ENCODE results near the gene ZBED4.

Gene ZBED4

GRCh38 chr22:49926916-49927315, 73.3 kb downstream of the ZBED4 start:
- no peak for TF ChIP-seq CTCF (conservative IDR thresholded peaks at IDR 0.05; ENCODE audit: low read depth)
- H3K27ac ChIP-seq: 0 out of 2 replicates have a peak overlapping the region, but pooled peaks have one; percentile 9
- DNase-seq (ENCODE audit: low spot score): no peak
- ChIA-PET CTCF (interaction anchor here (0.8 kb wide), 1 partner anchor 103 kb away, joined by 3 read pairs; no protein-coding TSS in a partner anchor), POLR2A (ENCODE audit: low non-redundant PET) (no interaction called here)

DNA sequence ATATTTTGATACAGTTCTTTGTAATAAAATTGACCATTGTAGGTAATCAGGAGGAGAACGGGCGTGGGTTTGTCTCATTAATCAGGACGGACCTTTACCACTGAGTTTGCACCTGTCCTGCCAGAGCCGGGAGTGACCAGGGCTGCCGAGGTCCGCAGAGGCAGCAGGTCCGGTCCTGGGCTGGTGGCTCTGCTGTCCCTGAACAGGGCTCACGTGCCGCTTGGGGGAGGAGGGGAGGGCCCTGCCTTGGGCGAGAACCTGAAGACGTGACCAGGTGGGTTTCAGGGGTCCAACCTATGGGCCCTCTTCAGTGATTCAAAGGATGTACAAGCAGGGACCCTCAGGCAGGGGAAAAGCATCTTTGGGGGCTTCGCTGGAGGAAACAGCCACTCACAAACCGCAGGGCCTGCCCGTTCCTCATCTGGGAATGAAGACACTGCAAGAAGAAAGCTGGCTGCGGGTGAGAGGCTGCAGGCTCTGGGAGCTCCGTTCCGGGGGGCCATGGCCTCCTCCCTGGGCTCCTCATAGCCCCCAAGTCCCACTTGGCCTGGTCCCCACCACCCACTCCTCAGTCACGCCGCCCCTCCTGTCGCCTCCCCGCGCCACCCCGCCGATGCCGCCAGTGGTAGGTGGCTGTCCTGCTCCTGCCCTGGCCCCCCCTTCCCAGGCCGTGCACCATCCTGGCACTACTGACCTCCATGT, 74.0 kb downstream of the ZBED4 start:
- ChIA-PET POLR2A (ENCODE audit: low non-redundant PET) (no interaction called here), CTCF (no interaction called here)
- no peak for TF ChIP-seq CTCF (conservative IDR thresholded peaks at IDR 0.05; ENCODE audit: low read depth)
- 0 out of 2 replicates have a peak overlapping the region, but pooled peaks have one; percentile 9 for H3K27ac ChIP-seq
- no peak for DNase-seq (ENCODE audit: low spot score)

DNA sequence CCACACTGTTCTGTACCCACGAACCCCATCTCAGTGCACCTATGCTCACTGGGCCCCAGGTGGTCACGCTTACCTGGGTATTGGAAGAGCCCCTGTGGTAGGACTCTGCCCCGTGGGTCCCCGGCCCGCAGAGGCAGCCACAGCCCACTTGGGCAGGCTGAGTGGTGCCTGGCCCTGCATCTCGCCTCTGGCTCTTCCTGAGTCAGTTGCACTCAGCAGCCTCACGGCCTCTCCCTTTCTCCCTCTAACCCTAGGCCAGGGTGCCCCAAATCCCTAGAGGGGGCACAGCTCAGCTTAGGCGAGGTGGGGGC, 74.5 kb downstream of the ZBED4 start:
- no peak for DNase-seq (ENCODE audit: low spot score)
- TF ChIP-seq CTCF (conservative IDR thresholded peaks at IDR 0.05; ENCODE audit: low read depth): no peak
- no peak overlapping the region for H3K27ac ChIP-seq
- ChIA-PET POLR2A (ENCODE audit: low non-redundant PET) (no interaction called here), CTCF (no interaction called here)

DNA sequence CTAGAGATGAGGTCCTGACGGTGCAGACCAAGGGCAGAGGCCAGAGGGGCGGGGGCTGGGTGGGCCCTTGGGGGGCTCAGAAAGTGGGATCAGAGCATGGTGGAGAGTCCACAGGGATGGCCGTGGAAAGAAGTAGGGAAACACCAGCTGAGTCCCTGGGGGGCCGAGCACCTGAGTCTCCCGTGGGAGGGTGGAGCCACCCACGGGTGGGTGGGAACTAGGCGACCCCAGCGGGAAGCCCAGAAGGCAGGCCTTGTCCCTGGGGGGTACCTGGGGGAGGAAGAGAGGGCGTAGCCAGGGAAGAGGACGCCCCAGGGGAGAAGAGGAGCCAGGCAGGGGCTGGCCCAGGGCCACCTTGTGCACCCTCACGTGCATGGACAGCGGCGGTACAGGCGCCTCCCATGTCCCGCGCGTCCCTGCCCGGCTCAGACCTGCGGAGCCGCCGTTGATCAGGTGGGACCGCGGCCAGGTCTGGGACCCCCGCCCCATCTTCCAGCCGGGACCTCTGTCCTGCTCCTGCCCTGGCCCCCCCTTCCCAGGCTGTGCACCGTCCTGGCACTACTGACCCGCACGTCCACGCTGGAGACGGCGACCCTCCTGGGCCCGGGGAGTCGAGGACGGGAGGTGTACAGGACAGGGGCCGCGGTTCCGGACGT, 75.0 kb downstream of the ZBED4 start:
- ChIA-PET CTCF (no interaction called here), POLR2A (ENCODE audit: low non-redundant PET) (no interaction called here)
- H3K27ac ChIP-seq: no peak overlapping the region
- TF ChIP-seq CTCF (conservative IDR thresholded peaks at IDR 0.05; ENCODE audit: low read depth): no peak
- no peak for DNase-seq (ENCODE audit: low spot score)

- ChIA-PET POLR2A (ENCODE audit: low non-redundant PET) (no interaction called here), CTCF (interaction anchor here (0.7 to 2.0 kb wide), 4 partner anchors 22 to 229 kb away, joined by 3 to 12 read pairs (median 3); no protein-coding TSS in a partner anchor)
- peak; percentile 65 for DNase-seq (ENCODE audit: low spot score)
- peak; percentile 91 for TF ChIP-seq CTCF (conservative IDR thresholded peaks at IDR 0.05; ENCODE audit: low read depth)
- H3K27ac ChIP-seq: peak overlapping the region; percentile 90; the same call in 1 of the 2 replicates
Observed at GRCh38 chr22:49929211-49929979, 75.8 kb downstream of the ZBED4 start.

- DNase-seq (ENCODE audit: low spot score): no peak
- CTCF ChIA-PET: interaction anchor here (0.7 to 2.0 kb wide), 5 partner anchors 22 to 228 kb away, joined by 3 to 12 read pairs (median 3); no protein-coding TSS in a partner anchor
Observed at GRCh38 chr22:49929994-49930575, 76.4 kb downstream of the ZBED4 start.

More at GRCh38 chr22:49929994-49930575, 76.4 kb downstream of the ZBED4 start:
- peak overlapping the region; percentile 90 for H3K27ac ChIP-seq
- POLR2A ChIA-PET (ENCODE audit: low non-redundant PET): no interaction called here
- no peak for TF ChIP-seq CTCF (conservative IDR thresholded peaks at IDR 0.05; ENCODE audit: low read depth)

Data from RWPE1 (cell line).